K562 (cell line): ENCODE measurements around the gene MTPN. TPM values are rescaled to one million over a fixed set of nuclear protein-coding genes. Genes with fewer than 3 reads are reported as not detected.

ENCODE experiments used
- ATAC-seq: fragments of 200-7000 bp; cut with Tn5 transposase; 3 replicates; pipeline ENCODE4 v1.9.1; 2020; ENCODE audit warnings: moderate library complexity
- BruUV-seq: library from RNA; stranded (reverse); fragments of 400-500 nt; replicated peaks from 2 replicates; lab custom pipeline; 2021; lab: Mats Ljungman, UMichigan
- CTCF ChIA-PET: fragments of 300-600 bp; formaldehyde crosslinking; extraction: SDS; loops from one replicate; lab custom pipeline; 2021; ENCODE audit warnings: low intra/inter-chr PET ratio; lab: Yijun Ruan, JAX
- POLR2A ChIA-PET: fragments of 300-600, 350-650 bp; sonication (Branson Sonifier 250); formaldehyde crosslinking; extraction: SDS; loops from one replicate; lab custom pipeline; 2021; ENCODE audit warnings: antibody characterized with exemption, inconsistent platforms; lab: Yijun Ruan, JAX
- DNase-seq, 4 experiments: peaks; one replicate each; pipeline versions ENCODE4 v3.0.0 to v3.0.0-alpha.2; 2011 to 2018; ENCODE audit warnings: low spot score in 3 of 4, mixed read lengths in 3 of 4; ENCODE audit errors: extremely low read depth in 1 of 4
- FAIRE-seq: peaks from 2 replicates; lab custom pipeline; 2011; peaks lifted over from hg19 to GRCh38; lab: Jason Lieb, UNC
- H2AFZ ChIP-seq: 2 replicates; pipeline ENCODE4 v1.6.0; 2011; ENCODE audit warnings: low read depth, low read length, control low read depth, inconsistent platforms
- H3K27ac ChIP-seq: fragments of 200-600 bp; 3 replicates; pipeline ENCODE4 v1.8.0; 2011; ENCODE audit warnings: low read depth, mild to moderate bottlenecking, control low read depth, inconsistent platforms, low read length, moderate library complexity, mixed read lengths; ENCODE audit errors: extremely low read depth
- H3K27me3 ChIP-seq, 2 experiments: fragments of 300-600 bp in 1 of 2; 2 replicates in 1 of 2; 3 replicates in 1 of 2; pipeline versions ENCODE4 v1.6.0 to v1.8.0; 2011; ENCODE audit warnings: inconsistent platforms in 2 of 2, low read length in 2 of 2, mild to moderate bottlenecking in 1 of 2, mixed read lengths in 1 of 2, moderate library complexity in 1 of 2; ENCODE audit not compliant: control insufficient read depth in 2 of 2, insufficient read depth in 2 of 2
- H3K36me3 ChIP-seq: fragments of 300-600 bp; 3 replicates; pipeline ENCODE4 v1.8.0; 2011; ENCODE audit warnings: mild to moderate bottlenecking, low read length, inconsistent platforms; ENCODE audit not compliant: control insufficient read depth, insufficient read depth
- H3K4me1 ChIP-seq, 2 experiments: fragments of 200-600 bp in 1 of 2; replicated peaks in 1 of 2; 2 replicates in 1 of 2; 3 replicates in 1 of 2; pipeline versions ENCODE4 v1.5.1 to v1.8.0; 2011; ENCODE audit warnings: inconsistent platforms in 2 of 2, low read length in 2 of 2, mild to moderate bottlenecking in 1 of 2, mixed read lengths in 1 of 2, moderate library complexity in 1 of 2; ENCODE audit not compliant: control insufficient read depth in 2 of 2, insufficient read depth in 2 of 2
- H3K4me2 ChIP-seq: 2 replicates; pipeline ENCODE4 v1.6.1; 2011; ENCODE audit warnings: low read length, control low read depth, inconsistent platforms, mixed read lengths; ENCODE audit not compliant: insufficient read depth
- H3K4me3 ChIP-seq: fragments of 200-600 bp; sonication (generic), shearing (Covaris generic); 2 replicates; pipeline ENCODE4 v1.5.1; 2016; ENCODE audit warnings: control low read depth, inconsistent platforms
- H3K79me2 ChIP-seq: fragments of 200-600 bp; 3 replicates; pipeline ENCODE4 v1.8.0; 2011; ENCODE audit warnings: low read length, inconsistent platforms; ENCODE audit not compliant: control insufficient read depth, insufficient read depth
- H3K9ac ChIP-seq, 2 experiments: 2 replicates each; pipeline versions ENCODE4 v1.6.0 to v1.6.1; 2011; ENCODE audit warnings: low read depth in 2 of 2, low read length in 2 of 2, control low read depth in 1 of 2, inconsistent platforms in 1 of 2, mild to moderate bottlenecking in 1 of 2, mixed read lengths in 1 of 2; ENCODE audit not compliant: insufficient read depth in 1 of 2
- H3K9me1 ChIP-seq: one replicate; pipeline ENCODE4 v1.6.0; 2011; ENCODE audit warnings: inconsistent platforms, mild to moderate bottlenecking, low read length, moderate library complexity; ENCODE audit not compliant: control insufficient read depth, insufficient read depth
- H3K9me3 ChIP-seq: replicated peaks from 2 replicates; pipeline ENCODE4 v1.5.1; 2011; ENCODE audit warnings: low read depth, low read length, inconsistent platforms; ENCODE audit not compliant: control insufficient read depth, insufficient read depth
- H4K20me1 ChIP-seq: replicated peaks from 2 replicates; pipeline ENCODE4 v1.6.1; 2011; ENCODE audit warnings: low read length, inconsistent platforms, mixed read lengths; ENCODE audit not compliant: control insufficient read depth, insufficient read depth
- CBX5 ChIP-seq: IDR thresholded peaks from 2 replicates; pipeline ENCODE4 v1.6.1; 2014; ENCODE audit warnings: low read depth, borderline replicate concordance
- HDGF ChIP-seq: fragments of 450-650 bp; IDR thresholded peaks from 2 replicates; pipeline ENCODE4 v1.6.1; 2016
- KAT8 ChIP-seq: fragments of 450-650 bp; IDR thresholded peaks from 2 replicates; pipeline ENCODE4 v1.6.1; 2016; ENCODE audit warnings: low read depth, mild to moderate bottlenecking
- LCOR ChIP-seq: sonication (generic); formaldehyde crosslinking; IDR thresholded peaks from 2 replicates; pipeline ENCODE4 v1.8.0; 2022; ENCODE audit warnings: mild to moderate bottlenecking, missing genetic modification reagents
- MBD2 ChIP-seq: sonication (generic); IDR thresholded peaks from 2 replicates; pipeline ENCODE4 v1.6.1; 2016; ENCODE audit warnings: low read depth, borderline replicate concordance
- PHB2 ChIP-seq: fragments of 450-650 bp; IDR thresholded peaks from 2 replicates; pipeline ENCODE4 v1.6.1; 2017; ENCODE audit warnings: low read depth
- POLR2B ChIP-seq: fragments of 450-650 bp; IDR thresholded peaks from 2 replicates; pipeline ENCODE4 v1.6.1; 2018; ENCODE audit warnings: low read depth; ENCODE audit not compliant: partially characterized antibody
- PPARD ChIP-seq: fragments of 250-450 bp; sonication (Bioruptor Pico); IDR thresholded peaks from 2 replicates; pipeline ENCODE4 v1.8.0; 2022; ENCODE audit warnings: inconsistent platforms, mild to moderate bottlenecking, moderate library complexity
- PURB ChIP-seq: sonication (generic); formaldehyde crosslinking; IDR thresholded peaks from 2 replicates; pipeline ENCODE4 v1.9.0; 2021; ENCODE audit warnings: low read depth, mild to moderate bottlenecking, missing genetic modification reagents
- SMARCA5 ChIP-seq: fragments of 450-650 bp; IDR thresholded peaks from 2 replicates; pipeline ENCODE4 v1.6.1; 2016
- TBP ChIP-seq: optimal IDR thresholded peaks from 2 replicates; pipeline ENCODE3; 2011; ENCODE audit warnings: low read depth, low read length, improper control_type of control experiment
- ZNF140 ChIP-seq: fragments of 250-450 bp; sonication (Bioruptor Pico); IDR thresholded peaks from 2 replicates; pipeline ENCODE4 v1.8.0; 2021; ENCODE audit warnings: moderate library complexity, mild to moderate bottlenecking, inconsistent platforms
- ZNF707 ChIP-seq: fragments of 250-450 bp; sonication (Bioruptor Pico); conservative IDR thresholded peaks from 2 replicates; pipeline ENCODE4 v1.8.0; 2022; ENCODE audit warnings: inconsistent platforms, mild to moderate bottlenecking, moderate library complexity
- WGBS: fragments of 100-300 bp; shearing (Covaris generic); methylation state at CpG from one replicate; pipeline ENCODE4 v1.1.6; 2016; ENCODE audit warnings: low coverage, mixed read lengths; ENCODE audit not compliant: insufficient coverage; ENCODE audit errors: missing lambda C conversion rate; 5-methylcytosine and 5-hydroxymethylcytosine counted together
- in situ Hi-C: fragments of 300-500 bp; cut with MboI; formaldehyde crosslinking; loops from 4 replicates; pipeline ENCODE4 v1.15.0; 2018; ENCODE audit warnings: inconsistent platforms, mixed read lengths
- intact Hi-C: fragments of 100-400 bp; cut with micrococcal nuclease; formaldehyde crosslinking; loops from 2 replicates; pipeline ENCODE4 v1.14.2; 2022
- polyA plus RNA-seq, 8 experiments: library from polyadenylated mRNA; depleted of rRNA in 4 of 8; stranded (reverse) in 5 of 8; unstranded in 3 of 8; fragments of >200 nt; fragmentation: Nextera tagmentation in 2 of 8; fragmentation: Illumina TruSeq in 1 of 8; extraction: Ambion mirVana in 2 of 8; extraction: Trizol in 1 of 8; gene quantifications; 2 replicates each; pipeline versions ENCODE4 v1.2.1 to v1.2.3, GENCODE V29; 2011 to 2014; ENCODE audit warnings: inconsistent platforms in 1 of 8, missing spikeins in 1 of 8
- total RNA-seq, 7 experiments: library from RNA; depleted of rRNA in 6 of 7; stranded (reverse); fragments of >200 nt in 6 of 7; fragmentation: Illumina TruSeq in 2 of 7; extraction: Trizol in 2 of 7; gene quantifications; 2 replicates each; pipeline versions ENCODE4 v1.2.1 to v1.2.3, GENCODE V29; 2011 to 2021; ENCODE audit warnings: low replicate concordance in 1 of 7
- TF ChIP-seq, protein P1 (sequence below), 2 experiments: fragments of 450-650 bp; IDR thresholded peaks; 2 replicates each; pipeline ENCODE4 v1.6.1; 2016
- TF ChIP-seq, protein P2 (sequence below), 2 experiments: fragments of 450-650 bp in 1 of 2; IDR thresholded peaks; 2 replicates each; pipeline ENCODE4 v1.6.1; 2011 to 2017; ENCODE audit warnings: low read depth in 2 of 2, antibody characterized with exemption in 1 of 2, borderline replicate concordance in 1 of 2, low read length in 1 of 2, mild to moderate bottlenecking in 1 of 2, mixed read lengths in 1 of 2; ENCODE audit not compliant: control insufficient read depth in 1 of 2
- TF ChIP-seq, protein P3 (sequence below): fragments of 250-450 bp; sonication (Bioruptor Pico); IDR thresholded peaks from 2 replicates; pipeline ENCODE4 v1.5.0; 2020; ENCODE audit warnings: mild to moderate bottlenecking

Gene MTPN
- total and polyA plus RNA-seq, 9 of the 15 experiments (the other 6 are each of a cell fraction or from before 2014, with no cell fraction given) = 68.5 to 261 (median 156) TPM

GRCh38 chr7:135966341-135967043, 10.7 kb downstream of the MTPN start:
- WGBS = 91% methylated on average over 9 of the region's 9 CpGs
- H3K27me3 ChIP-seq = no peaks in the 10 kb centered on the region
- in situ Hi-C loops (loop anchor here (10.0 to 25.0 kb wide), 2 partner anchors 452 to 1304 kb away; partner anchors contain the start of gene CNOT4), intact Hi-C loops (no loop called here)
- no peak for DNase-seq
- H2AFZ ChIP-seq = no peak overlapping the region
- TF ChIP-seq LCOR (CRISPR knock-in tag) (no peak), PURB (CRISPR knock-in tag) (no peak), PHB2 (no peak), TBP (peak; percentile 15), MBD2 (no peak), ZNF140 (CRISPR knock-in tag) (no peak), POLR2B (no peak), PPARD (CRISPR knock-in tag) (no peak), HDGF (no peak), SMARCA5 (no peak), CBX5 (no peak), KAT8 (no peak), ZNF707 (no peak)
- TF ChIP-seq, protein P1, sequence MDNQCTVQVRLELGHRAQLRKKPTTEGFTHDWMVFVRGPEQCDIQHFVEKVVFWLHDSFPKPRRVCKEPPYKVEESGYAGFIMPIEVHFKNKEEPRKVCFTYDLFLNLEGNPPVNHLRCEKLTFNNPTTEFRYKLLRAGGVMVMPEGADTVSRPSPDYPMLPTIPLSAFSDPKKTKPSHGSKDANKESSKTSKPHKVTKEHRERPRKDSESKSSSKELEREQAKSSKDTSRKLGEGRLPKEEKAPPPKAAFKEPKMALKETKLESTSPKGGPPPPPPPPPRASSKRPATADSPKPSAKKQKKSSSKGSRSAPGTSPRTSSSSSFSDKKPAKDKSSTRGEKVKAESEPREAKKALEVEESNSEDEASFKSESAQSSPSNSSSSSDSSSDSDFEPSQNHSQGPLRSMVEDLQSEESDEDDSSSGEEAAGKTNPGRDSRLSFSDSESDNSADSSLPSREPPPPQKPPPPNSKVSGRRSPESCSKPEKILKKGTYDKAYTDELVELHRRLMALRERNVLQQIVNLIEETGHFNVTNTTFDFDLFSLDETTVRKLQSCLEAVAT (IDR thresholded peaks at IDR 0.05) = 0 out of 4 replicates have a peak, but pooled peaks of 1 of the 2 experiments have one; percentile 43
- TF ChIP-seq, protein P2, sequence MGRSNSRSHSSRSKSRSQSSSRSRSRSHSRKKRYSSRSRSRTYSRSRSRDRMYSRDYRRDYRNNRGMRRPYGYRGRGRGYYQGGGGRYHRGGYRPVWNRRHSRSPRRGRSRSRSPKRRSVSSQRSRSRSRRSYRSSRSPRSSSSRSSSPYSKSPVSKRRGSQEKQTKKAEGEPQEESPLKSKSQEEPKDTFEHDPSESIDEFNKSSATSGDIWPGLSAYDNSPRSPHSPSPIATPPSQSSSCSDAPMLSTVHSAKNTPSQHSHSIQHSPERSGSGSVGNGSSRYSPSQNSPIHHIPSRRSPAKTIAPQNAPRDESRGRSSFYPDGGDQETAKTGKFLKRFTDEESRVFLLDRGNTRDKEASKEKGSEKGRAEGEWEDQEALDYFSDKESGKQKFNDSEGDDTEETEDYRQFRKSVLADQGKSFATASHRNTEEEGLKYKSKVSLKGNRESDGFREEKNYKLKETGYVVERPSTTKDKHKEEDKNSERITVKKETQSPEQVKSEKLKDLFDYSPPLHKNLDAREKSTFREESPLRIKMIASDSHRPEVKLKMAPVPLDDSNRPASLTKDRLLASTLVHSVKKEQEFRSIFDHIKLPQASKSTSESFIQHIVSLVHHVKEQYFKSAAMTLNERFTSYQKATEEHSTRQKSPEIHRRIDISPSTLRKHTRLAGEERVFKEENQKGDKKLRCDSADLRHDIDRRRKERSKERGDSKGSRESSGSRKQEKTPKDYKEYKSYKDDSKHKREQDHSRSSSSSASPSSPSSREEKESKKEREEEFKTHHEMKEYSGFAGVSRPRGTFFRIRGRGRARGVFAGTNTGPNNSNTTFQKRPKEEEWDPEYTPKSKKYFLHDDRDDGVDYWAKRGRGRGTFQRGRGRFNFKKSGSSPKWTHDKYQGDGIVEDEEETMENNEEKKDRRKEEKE (IDR thresholded peaks at IDR 0.05; ENCODE audit: borderline replicate concordance in 1 of 2, control insufficient read depth in 1 of 2, low read depth in 2 of 2, low read length in 1 of 2) = no peak
- TF ChIP-seq, protein P3, sequence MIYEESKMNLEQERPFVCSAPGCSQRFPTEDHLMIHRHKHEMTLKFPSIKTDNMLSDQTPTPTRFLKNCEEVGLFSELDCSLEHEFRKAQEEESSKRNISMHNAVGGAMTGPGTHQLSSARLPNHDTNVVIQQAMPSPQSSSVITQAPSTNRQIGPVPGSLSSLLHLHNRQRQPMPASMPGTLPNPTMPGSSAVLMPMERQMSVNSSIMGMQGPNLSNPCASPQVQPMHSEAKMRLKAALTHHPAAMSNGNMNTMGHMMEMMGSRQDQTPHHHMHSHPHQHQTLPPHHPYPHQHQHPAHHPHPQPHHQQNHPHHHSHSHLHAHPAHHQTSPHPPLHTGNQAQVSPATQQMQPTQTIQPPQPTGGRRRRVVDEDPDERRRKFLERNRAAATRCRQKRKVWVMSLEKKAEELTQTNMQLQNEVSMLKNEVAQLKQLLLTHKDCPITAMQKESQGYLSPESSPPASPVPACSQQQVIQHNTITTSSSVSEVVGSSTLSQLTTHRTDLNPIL (CRISPR knock-in tag) = no peak
- no peak overlapping the region for H3K4me3 ChIP-seq
- no peaks in the 10 kb centered on the region for H3K9me1 ChIP-seq
- H3K27ac ChIP-seq = no peak overlapping the region
- ChIA-PET POLR2A (interaction anchor here (0.6 to 2.4 kb wide), 9 partner anchors 8 to 139 kb away, joined by 3 to 13 read pairs (median 5); no protein-coding TSS in a partner anchor), CTCF (no interaction called here)
- no peak for FAIRE-seq
- H3K36me3 ChIP-seq = peaks cover 46% of the 10 kb centered on the region; the same call in 2 of the 3 replicates
- H3K9me3 ChIP-seq = no peaks in the 10 kb centered on the region
- no peak overlapping the region for H3K9ac ChIP-seq
- peaks cover 0 to 16% of the 10 kb centered on the region in 2 experiments; a peak in 3 of 5 replicates for H3K4me1 ChIP-seq
- H4K20me1 ChIP-seq = no peaks in the 10 kb centered on the region
- ATAC-seq = peak; percentile 7
- BruUV-seq = no TSS peak
- H3K79me2 ChIP-seq = peaks cover 96% of the 10 kb centered on the region
- no peak overlapping the region for H3K4me2 ChIP-seq
